Gastrocnemius medialis (tissue), 4 donors: ENCODE data around the gene TGOLN2. TPM values are rescaled to one million over a fixed set of nuclear protein-coding genes. Genes with fewer than 3 reads are reported as not detected.
A peak's percentile ranks its signal among the peaks of the same experiment; 100 is the strongest.

Source experiments
- ATAC-seq, 2 donors: fragments of 150-250 bp; one replicate each; pipeline ENCODE4 v1.9.1; 2016
- DNase-seq, 2 donors: peaks; one replicate each; pipeline ENCODE4 v3.0.0-alpha.2; 2019
- H3K27ac ChIP-seq, 4 donors: fragments of 200-600 bp; sonication (generic); 1 replicate in 1 of 4; 2 replicates in 3 of 4; pipeline ENCODE4 v1.5.1; 2016 to 2018; ENCODE audit warnings: mild to moderate bottlenecking in 2 of 4, moderate library complexity in 1 of 4
- H3K27me3 ChIP-seq, 3 donors: fragments of 200-600 bp; sonication (generic) in 2 of 3; 1 replicate in 1 of 3; 2 replicates in 2 of 3; pipeline versions ENCODE4 v1.5.1 to v1.6.0; 2016 to 2019; ENCODE audit warnings: mild to moderate bottlenecking in 1 of 3, moderate library complexity in 1 of 3
- H3K36me3 ChIP-seq, 2 donors: fragments of 200-600 bp; sonication (generic) in 1 of 2; one replicate each; pipeline ENCODE4 v1.5.1; 2017 to 2018
- H3K4me1 ChIP-seq, 2 donors: fragments of 200-600 bp; sonication (generic) in 1 of 2; one replicate each; pipeline ENCODE4 v1.5.1; 2016 to 2017; ENCODE audit warnings: mild to moderate bottlenecking in 2 of 2
- H3K4me3 ChIP-seq, 4 donors: fragments of 200-600 bp; sonication (generic) in 3 of 4; 1 replicate in 1 of 4; 2 replicates in 3 of 4; pipeline ENCODE4 v1.5.1; 2016 to 2019; ENCODE audit warnings: mild to moderate bottlenecking in 2 of 4
- H3K9me3 ChIP-seq, 3 donors: fragments of 200-600 bp; sonication (generic) in 2 of 3; 1 replicate in 1 of 3; 2 replicates in 2 of 3; pipeline ENCODE4 v1.5.1; 2016 to 2019
- POLR2A ChIP-seq, 2 donors: fragments of 450-650 bp; IDR thresholded peaks; one replicate each; pipeline ENCODE4 v1.6.1; 2017; ENCODE audit warnings: antibody characterized with exemption in 2 of 2, mild to moderate bottlenecking in 2 of 2, moderate library complexity in 2 of 2
- in situ Hi-C, 4 donors: fragments of 200-750 bp; cut with MboI; loops; one replicate each; pipeline versions ENCODE4 v1.15.0 to v1.8.0; 2017; ENCODE audit warnings: low sequenced_read_pairs in 4 of 4
- intact Hi-C: fragments of 100-400 bp; cut with DNase I; formaldehyde crosslinking; loops from one replicate; pipeline ENCODE4 v1.15.1; 2023; ENCODE audit warnings: low total_unique reads
- total RNA-seq, 4 donors: library from RNA; depleted of rRNA; stranded (reverse); fragments of >200 nt; gene quantifications; one replicate each; pipeline versions ENCODE4 v1.1.0 to v1.2.3, GENCODE V29; 2016
- TF ChIP-seq, protein P1 (sequence below), 5 experiments: fragments of 450-650 bp in 3 of 5; fragments of 200-600 bp in 2 of 5; sonication (generic) in 2 of 5; IDR thresholded peaks in 4 of 5; conservative IDR thresholded peaks in 1 of 5; 1 replicate in 4 of 5; 2 replicates in 1 of 5; pipeline ENCODE4 v1.5.1; 2016 to 2019; ENCODE audit warnings: antibody characterized with exemption in 5 of 5, mild to moderate bottlenecking in 3 of 5, moderate library complexity in 3 of 5

The TGOLN2 gene
- total RNA-seq, 4 donors from 2014 or later, result 29.5 to 81.7 (median 61.9) TPM

DNA sequence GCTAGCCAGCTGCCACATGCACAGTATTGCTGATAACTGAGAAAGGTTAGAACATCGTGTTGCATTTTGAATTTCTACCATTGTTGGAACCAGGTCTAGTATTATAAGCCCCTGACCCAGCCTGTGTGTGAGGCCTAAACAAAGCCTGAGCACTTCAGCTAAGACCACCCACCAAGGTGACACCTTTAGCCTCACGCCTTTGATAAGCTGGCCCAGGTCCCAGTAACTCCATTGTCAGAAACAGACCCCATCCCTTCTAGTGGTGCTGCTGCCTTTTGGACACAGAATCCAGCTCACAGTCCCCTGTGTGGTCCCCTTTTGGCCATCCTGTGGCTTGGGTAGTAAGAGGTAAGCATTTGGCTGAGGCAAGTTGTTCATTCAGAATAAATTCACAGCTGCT lies 28.4 kb upstream of the TGOLN2 start:
- no peak for DNase-seq
- H3K4me1 ChIP-seq, result peaks cover 39 to 44% of the 10 kb centered on the region in 2 donors

DNA sequence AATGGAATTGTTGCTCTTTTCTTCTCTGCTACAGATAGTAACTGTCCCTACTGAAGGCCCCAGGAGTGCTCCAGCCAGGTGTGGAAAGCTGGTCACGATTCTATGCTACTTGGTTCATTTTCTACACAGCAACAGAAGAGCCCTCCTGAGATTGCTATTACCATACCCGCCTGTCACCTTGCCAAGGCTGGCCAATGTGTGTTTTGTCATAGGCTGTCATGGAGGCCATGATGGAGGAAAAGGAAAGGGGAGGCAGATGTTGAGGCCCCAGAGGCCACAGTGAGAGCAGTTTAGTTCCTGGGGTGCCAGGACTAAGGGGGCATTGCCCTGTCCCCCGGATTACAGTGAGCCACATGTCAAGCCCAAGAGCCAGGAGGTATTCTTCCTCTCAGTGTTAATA lies 27.7 kb upstream of the TGOLN2 start:
- in situ Hi-C loops (loop anchor here in 1 of 4 donors (25.0 kb wide), 1 partner anchor 832 kb away; the partner anchor contains the start of genes IMMT and MRPL35), intact Hi-C loops (loop anchor here (2.0 kb wide), 1 partner anchor 27 kb away; no protein-coding TSS in a partner anchor)
- DNase-seq (no peak), ATAC-seq (no peak)
- Histone ChIP-seq H3K4me3 (peak overlapping the region; percentile 70 to 97 (median 83)), H3K4me1 (peaks cover 39 to 44% of the 10 kb centered on the region in 2 donors), H3K27ac (peak overlapping the region; percentile 93 to 96 (median 96)), H3K27me3 (no peaks in the 10 kb centered on the region), H3K36me3 (peaks cover 0 to 30% of the 10 kb centered on the region in 2 donors), H3K9me3 (no peaks in the 10 kb centered on the region)
- TF ChIP-seq POLR2A (IDR thresholded peaks at IDR 0.05), result no peak
- TF ChIP-seq, protein P1, sequence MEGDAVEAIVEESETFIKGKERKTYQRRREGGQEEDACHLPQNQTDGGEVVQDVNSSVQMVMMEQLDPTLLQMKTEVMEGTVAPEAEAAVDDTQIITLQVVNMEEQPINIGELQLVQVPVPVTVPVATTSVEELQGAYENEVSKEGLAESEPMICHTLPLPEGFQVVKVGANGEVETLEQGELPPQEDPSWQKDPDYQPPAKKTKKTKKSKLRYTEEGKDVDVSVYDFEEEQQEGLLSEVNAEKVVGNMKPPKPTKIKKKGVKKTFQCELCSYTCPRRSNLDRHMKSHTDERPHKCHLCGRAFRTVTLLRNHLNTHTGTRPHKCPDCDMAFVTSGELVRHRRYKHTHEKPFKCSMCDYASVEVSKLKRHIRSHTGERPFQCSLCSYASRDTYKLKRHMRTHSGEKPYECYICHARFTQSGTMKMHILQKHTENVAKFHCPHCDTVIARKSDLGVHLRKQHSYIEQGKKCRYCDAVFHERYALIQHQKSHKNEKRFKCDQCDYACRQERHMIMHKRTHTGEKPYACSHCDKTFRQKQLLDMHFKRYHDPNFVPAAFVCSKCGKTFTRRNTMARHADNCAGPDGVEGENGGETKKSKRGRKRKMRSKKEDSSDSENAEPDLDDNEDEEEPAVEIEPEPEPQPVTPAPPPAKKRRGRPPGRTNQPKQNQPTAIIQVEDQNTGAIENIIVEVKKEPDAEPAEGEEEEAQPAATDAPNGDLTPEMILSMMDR (IDR thresholded peaks at IDR 0.05 in 4 of 5, conservative IDR thresholded peaks at IDR 0.05 in 1 of 5), result no peak

More for the DNA sequence above, 28.4 kb upstream of the TGOLN2 start:
- H3K27ac ChIP-seq, result peak overlapping the region; percentile 93 to 96 (median 96)
- intact Hi-C loops, result no loop called here
- H3K36me3 ChIP-seq, result peaks cover 0 to 30% of the 10 kb centered on the region in 2 donors
- TF ChIP-seq, protein P1 (IDR thresholded peaks at IDR 0.05 in 4 of 5, conservative IDR thresholded peaks at IDR 0.05 in 1 of 5), result no peak
- no peak for TF ChIP-seq POLR2A (IDR thresholded peaks at IDR 0.05)
- H3K27me3 ChIP-seq, result no peaks in the 10 kb centered on the region
- H3K4me3 ChIP-seq, result no peak overlapping the region
- in situ Hi-C loops, result loop anchor here in 1 of 4 donors (25.0 kb wide), 1 partner anchor 831 kb away; the partner anchor contains the start of genes IMMT and MRPL35
- no peak for ATAC-seq
- H3K9me3 ChIP-seq, result no peaks in the 10 kb centered on the region

DNA sequence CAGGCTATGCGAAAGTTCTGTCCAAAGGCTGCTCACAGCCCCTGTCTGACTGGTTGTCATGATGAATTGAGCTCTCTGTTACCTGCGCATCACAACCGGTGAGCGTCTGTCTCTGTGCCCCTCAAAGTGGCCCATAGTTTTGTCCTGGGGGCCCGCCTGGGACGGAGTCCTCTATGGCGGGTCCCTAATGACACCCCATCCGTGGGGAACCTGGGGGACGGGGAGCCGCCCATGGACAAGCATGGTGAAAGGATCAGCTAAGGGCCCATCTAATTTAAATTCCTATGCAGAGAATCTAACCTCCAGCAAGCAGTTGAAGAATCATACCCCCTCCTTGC lies 27.3 kb upstream of the TGOLN2 start:
- in situ Hi-C loops (loop anchor here in 1 of 4 donors (25.0 kb wide), 1 partner anchor 832 kb away; the partner anchor contains the start of genes IMMT and MRPL35), intact Hi-C loops (loop anchor here (2.0 kb wide), 1 partner anchor 28 kb away; no protein-coding TSS in a partner anchor)
- ATAC-seq (no peak), DNase-seq (no peak)
- TF ChIP-seq POLR2A (IDR thresholded peaks at IDR 0.05), result no peak
- TF ChIP-seq, protein P1 (IDR thresholded peaks at IDR 0.05 in 4 of 5, conservative IDR thresholded peaks at IDR 0.05 in 1 of 5), result no peak
- H3K27me3 ChIP-seq, result no peaks in the 10 kb centered on the region
- H3K27ac ChIP-seq, result peak overlapping the region; percentile 93 to 96 (median 96)
- H3K4me3 ChIP-seq, result peak overlapping the region; percentile 70 to 97 (median 83)
- peaks cover 39 to 44% of the 10 kb centered on the region in 2 donors for H3K4me1 ChIP-seq
- H3K9me3 ChIP-seq, result no peaks in the 10 kb centered on the region
- peaks cover 0 to 35% of the 10 kb centered on the region in 2 donors for H3K36me3 ChIP-seq

DNA sequence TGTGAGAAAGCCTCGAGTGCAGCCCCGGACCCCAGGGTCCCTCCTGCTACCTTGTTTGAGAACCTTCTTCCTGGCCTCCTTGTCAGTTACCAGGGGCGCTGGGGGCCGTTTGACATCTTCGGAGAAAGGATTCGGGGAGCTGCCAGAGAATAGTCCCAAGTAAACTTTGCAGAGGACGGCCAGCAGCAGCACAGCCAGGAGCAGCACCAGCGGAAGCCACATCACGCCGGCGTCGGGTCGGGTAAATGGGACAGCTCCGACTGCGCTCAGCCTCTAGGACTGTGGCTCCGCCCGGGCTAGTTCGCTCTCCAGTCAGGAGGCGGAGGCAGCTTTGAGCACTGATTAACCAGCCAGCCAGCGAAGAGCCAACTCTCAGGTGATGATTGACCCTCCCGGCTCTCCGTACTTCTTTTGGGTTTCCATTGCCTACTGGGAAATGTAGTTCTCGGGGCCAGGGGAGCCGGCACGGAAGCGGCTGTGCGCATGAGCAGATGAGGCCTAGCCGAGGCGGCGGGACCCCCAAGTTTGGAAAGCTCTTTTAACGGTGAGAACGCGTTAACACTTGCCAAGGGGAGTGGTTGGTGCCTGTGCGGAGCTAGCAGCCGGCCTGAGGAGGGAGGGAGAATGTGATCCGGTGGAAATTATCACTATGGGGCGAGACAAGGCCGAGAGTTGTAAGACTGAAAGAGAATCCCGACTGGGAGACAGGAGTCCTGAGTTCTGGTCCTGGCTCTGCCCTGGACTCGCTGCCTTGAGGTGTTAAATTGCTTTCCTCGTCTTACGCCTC lies 26.7 kb upstream of the TGOLN2 start, which contains the start of the genes ELMOD3 and RETSAT:
Gene ELMOD3, plus strand, starts transcription at position 484 of the 787 bp plus-strand sequence. CDS start 2,430 bp downstream, outside the sequence.
Gene RETSAT, minus strand, starts transcription at position 243 of the 787 bp plus-strand sequence. Its CDS starts 21 bp downstream, at position 222.
- H3K36me3 ChIP-seq, result peaks cover 0 to 41% of the 10 kb centered on the region in 2 donors
- peak; percentile 97 for TF ChIP-seq POLR2A (IDR thresholded peaks at IDR 0.05)
- TF ChIP-seq, protein P1 (IDR thresholded peaks at IDR 0.05 in 4 of 5, conservative IDR thresholded peaks at IDR 0.05 in 1 of 5), result no peak
- in situ Hi-C loops (loop anchor here in 1 of 4 donors (25.0 kb wide), 1 partner anchor 833 kb away; the partner anchor contains the start of genes IMMT and MRPL35), intact Hi-C loops (loop anchor here (2.0 to 5.0 kb wide), 2 partner anchors 28 to 183 kb away; partner anchors contain the start of gene MAT2A)
- ATAC-seq (peak; percentile 90 to 94), DNase-seq (peak; percentile 99)
- H3K9me3 ChIP-seq, result no peaks in the 10 kb centered on the region
- peaks cover 39 to 44% of the 10 kb centered on the region in 2 donors for H3K4me1 ChIP-seq
- peak within 1 kb of the TSS; percentile 93 to 96 (median 96) for H3K27ac ChIP-seq
- no peaks in the 10 kb centered on the region for H3K27me3 ChIP-seq
- H3K4me3 ChIP-seq, result peak within 1 kb of the TSS; percentile 70 to 97 (median 83)
